Measurements from ENCODE around the gene PDCD11.

GRCh38 chr10:103454026-103454425 is 57.6 kb downstream of the PDCD11 start:
- TF ChIP-seq CTCF (conservative IDR thresholded peaks at IDR 0.05) (no peak), EZH2 (IDR thresholded peaks at IDR 0.05; ENCODE audit: low read depth) (no peak)

Data from PC-9 (cell line).